Measurements from ENCODE around the gene TMEM86A.

- TF ChIP-seq CTCF (IDR thresholded peaks at IDR 0.05; ENCODE audit: poor library complexity) (no peak), EZH2 (IDR thresholded peaks at IDR 0.05; ENCODE audit: borderline replicate concordance) (no peak)
Measured at GRCh38 chr11:18696638-18697225, 1.8 kb upstream of the TMEM86A start.
